Measurements from ENCODE around the gene ZNF831. TPM values are rescaled to one million over a fixed set of nuclear protein-coding genes. Genes with fewer than 3 reads are reported as not detected.
A peak's percentile ranks its signal among the peaks of the same experiment; 100 is the strongest.

Gene ZNF831
- total RNA-seq, 1 donor from 2014 or later: not detected

- no peaks in the 10 kb centered on the region for H3K4me1 Mint-ChIP-seq
- H3K27me3 Mint-ChIP-seq (ENCODE audit: low read depth): peaks cover 68% of the 10 kb centered on the region
- no peaks in the 10 kb centered on the region for H3K36me3 Mint-ChIP-seq (ENCODE audit: low read depth)
- no peak overlapping the region for H3K4me3 Mint-ChIP-seq
- DNase-seq (ENCODE audit: low read depth, low spot score): no peak
- H3K9me3 Mint-ChIP-seq: no peaks in the 10 kb centered on the region
- H3K27ac Mint-ChIP-seq (ENCODE audit: unreplicated experiment): no peak overlapping the region
- TF ChIP-seq CTCF (conservative IDR thresholded peaks at IDR 0.05): no peak
Observed at GRCh38 chr20:59291740-59292383, 128.2 kb downstream of the ZNF831 start.

GRCh38 chr20:59295531-59295930 is 131.9 kb downstream of the ZNF831 start:
- Mint-ChIP-seq H3K27me3 (ENCODE audit: low read depth) (peaks cover 83% of the 10 kb centered on the region), H3K4me3 (no peak overlapping the region), H3K9me3 (no peaks in the 10 kb centered on the region), H3K27ac (ENCODE audit: unreplicated experiment) (no peak overlapping the region), H3K36me3 (ENCODE audit: low read depth) (no peaks in the 10 kb centered on the region), H3K4me1 (peaks cover 7% of the 10 kb centered on the region)
- TF ChIP-seq CTCF (conservative IDR thresholded peaks at IDR 0.05): no peak
- DNase-seq (ENCODE audit: low read depth, low spot score): no peak

GRCh38 chr20:59297686-59298085 is 134.1 kb downstream of the ZNF831 start:
- Mint-ChIP-seq H3K27me3 (ENCODE audit: low read depth) (peaks cover 92% of the 10 kb centered on the region), H3K4me3 (no peak overlapping the region), H3K36me3 (ENCODE audit: low read depth) (no peaks in the 10 kb centered on the region), H3K27ac (ENCODE audit: unreplicated experiment) (no peak overlapping the region), H3K4me1 (peaks cover 7% of the 10 kb centered on the region), H3K9me3 (no peaks in the 10 kb centered on the region)
- no peak for TF ChIP-seq CTCF (conservative IDR thresholded peaks at IDR 0.05)
- DNase-seq (ENCODE audit: low read depth, low spot score): no peak

GRCh38 chr20:59299945-59300332 is 136.3 kb downstream of the ZNF831 start:
- peaks cover 95% of the 10 kb centered on the region for H3K27me3 Mint-ChIP-seq (ENCODE audit: low read depth)
- no peaks in the 10 kb centered on the region for H3K36me3 Mint-ChIP-seq (ENCODE audit: low read depth)
- no peak for TF ChIP-seq CTCF (conservative IDR thresholded peaks at IDR 0.05)
- H3K4me1 Mint-ChIP-seq: peaks cover 7% of the 10 kb centered on the region
- H3K4me3 Mint-ChIP-seq: peak overlapping the region; percentile 9
- no peak overlapping the region for H3K27ac Mint-ChIP-seq (ENCODE audit: unreplicated experiment)
- H3K9me3 Mint-ChIP-seq: no peaks in the 10 kb centered on the region
- no peak for DNase-seq (ENCODE audit: low read depth, low spot score)

- no peaks in the 10 kb centered on the region for H3K36me3 Mint-ChIP-seq (ENCODE audit: low read depth)
- peak within 1 kb of the TSS; percentile 9 for H3K4me3 Mint-ChIP-seq
- peaks cover 95% of the 10 kb centered on the region for H3K27me3 Mint-ChIP-seq (ENCODE audit: low read depth)
- TF ChIP-seq CTCF (conservative IDR thresholded peaks at IDR 0.05): no peak
- DNase-seq (ENCODE audit: low read depth, low spot score): no peak
- no peak within 1 kb of the TSS for H3K27ac Mint-ChIP-seq (ENCODE audit: unreplicated experiment)
- H3K4me1 Mint-ChIP-seq: peaks cover 7% of the 10 kb centered on the region
- no peaks in the 10 kb centered on the region for H3K9me3 Mint-ChIP-seq
Observed at GRCh38 chr20:59300333-59301081, 136.9 kb downstream of the ZNF831 start, which contains the start of gene EDN3. Gene EDN3 (plus strand): TSS chr20:59300611. CDS start chr20:59300813, 202 bp downstream.
